Cardiac fibroblast (primary cell): ENCODE data around the gene MPHOSPH6.
A peak's percentile ranks its signal among the peaks of the same experiment; 100 is the strongest.

Experiments used
- DNase-seq, 2 donors: peaks; one replicate each; pipeline versions ENCODE4 v3.0.0 to v3.0.0-alpha.2; 2010; ENCODE audit warnings: low read depth in 2 of 2
- H3K4me3 ChIP-seq, 2 donors: replicated peaks in 1 of 2; 1 replicate in 1 of 2; 2 replicates in 1 of 2; pipeline ENCODE4 v1.5.1; 2011; ENCODE audit warnings: low read depth in 2 of 2, low read length in 2 of 2, mild to moderate bottlenecking in 2 of 2, moderate library complexity in 1 of 2
- CTCF ChIP-seq: IDR thresholded peaks from one replicate; pipeline ENCODE4 v1.5.1; 2011; ENCODE audit warnings: low read depth, mild to moderate bottlenecking, low read length, inconsistent platforms

MPHOSPH6 gene

GRCh38 chr16:82199209-82199608 is 29.2 kb upstream of the MPHOSPH6 start:
- no peak for TF ChIP-seq CTCF
- no peak for DNase-seq
- H3K4me3 ChIP-seq = no peak overlapping the region

GRCh38 chr16:82197540-82198240 is 27.7 kb upstream of the MPHOSPH6 start:
- DNase-seq = peak; percentile 65 to 67
- H3K4me3 ChIP-seq = no peak overlapping the region
- TF ChIP-seq CTCF = no peak

GRCh38 chr16:82195917-82196494 is 26.0 kb upstream of the MPHOSPH6 start:
- no peak for TF ChIP-seq CTCF
- H3K4me3 ChIP-seq = no peak overlapping the region
- peak; percentile 86 to 91 for DNase-seq

- TF ChIP-seq CTCF = no peak
- DNase-seq = no peak
- H3K4me3 ChIP-seq = no peak overlapping the region
Measured at GRCh38 chr16:82194086-82194485, 24.1 kb upstream of the MPHOSPH6 start.

- H3K4me3 ChIP-seq = no peak overlapping the region
- peak; percentile 67 to 94 for DNase-seq
- TF ChIP-seq CTCF = no peak
Measured at GRCh38 chr16:82192665-82193064, 22.6 kb upstream of the MPHOSPH6 start.

GRCh38 chr16:82190386-82190785 is 20.4 kb upstream of the MPHOSPH6 start:
- no peak for DNase-seq
- H3K4me3 ChIP-seq = no peak overlapping the region
- no peak for TF ChIP-seq CTCF
